ENCODE results near the gene COL6A2.
A peak's percentile ranks its signal among the peaks of the same experiment; 100 is the strongest.
"Not testable (repeated sequence)": the region's sequence is repeated elsewhere in the genome, so short reads cannot be mapped to it uniquely, and the experiment has no call there.

The COL6A2 gene

DNA sequence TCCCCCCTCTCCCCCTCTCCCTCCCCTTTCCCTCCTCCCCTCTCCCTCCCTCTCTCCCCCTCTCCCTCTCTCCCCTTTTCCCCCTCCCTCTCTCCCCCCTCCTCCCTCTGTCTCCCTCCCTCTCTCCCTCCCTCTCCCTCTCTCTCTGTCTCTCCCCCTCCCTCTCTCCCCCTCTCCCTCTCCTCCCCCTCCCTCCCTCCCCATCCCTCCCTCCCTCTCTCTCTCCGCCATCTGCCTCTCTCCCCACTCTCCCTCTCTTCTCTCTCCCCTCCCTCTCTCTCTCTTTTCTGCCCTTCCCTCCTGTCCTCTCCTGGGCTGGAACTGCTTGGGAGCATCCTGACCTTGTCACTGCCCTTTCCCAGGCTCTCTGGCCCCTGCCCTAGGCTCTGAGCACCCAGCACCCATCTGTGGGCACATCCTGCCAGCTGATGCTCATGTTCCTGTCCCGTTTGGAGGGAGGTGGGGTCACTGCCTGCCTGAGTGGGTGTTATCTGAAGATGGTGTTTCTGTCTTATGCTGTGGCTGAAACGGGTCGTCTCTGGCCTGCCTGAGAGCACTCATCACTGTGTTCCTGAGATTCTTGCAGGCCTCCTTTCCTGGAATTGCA lies 46.7 kb downstream of the COL6A2 start:
- no peak for DNase-seq

GRCh38 chr21:46145159-46145839 lies 47.4 kb downstream of the COL6A2 start:
- no peak for DNase-seq

DNA sequence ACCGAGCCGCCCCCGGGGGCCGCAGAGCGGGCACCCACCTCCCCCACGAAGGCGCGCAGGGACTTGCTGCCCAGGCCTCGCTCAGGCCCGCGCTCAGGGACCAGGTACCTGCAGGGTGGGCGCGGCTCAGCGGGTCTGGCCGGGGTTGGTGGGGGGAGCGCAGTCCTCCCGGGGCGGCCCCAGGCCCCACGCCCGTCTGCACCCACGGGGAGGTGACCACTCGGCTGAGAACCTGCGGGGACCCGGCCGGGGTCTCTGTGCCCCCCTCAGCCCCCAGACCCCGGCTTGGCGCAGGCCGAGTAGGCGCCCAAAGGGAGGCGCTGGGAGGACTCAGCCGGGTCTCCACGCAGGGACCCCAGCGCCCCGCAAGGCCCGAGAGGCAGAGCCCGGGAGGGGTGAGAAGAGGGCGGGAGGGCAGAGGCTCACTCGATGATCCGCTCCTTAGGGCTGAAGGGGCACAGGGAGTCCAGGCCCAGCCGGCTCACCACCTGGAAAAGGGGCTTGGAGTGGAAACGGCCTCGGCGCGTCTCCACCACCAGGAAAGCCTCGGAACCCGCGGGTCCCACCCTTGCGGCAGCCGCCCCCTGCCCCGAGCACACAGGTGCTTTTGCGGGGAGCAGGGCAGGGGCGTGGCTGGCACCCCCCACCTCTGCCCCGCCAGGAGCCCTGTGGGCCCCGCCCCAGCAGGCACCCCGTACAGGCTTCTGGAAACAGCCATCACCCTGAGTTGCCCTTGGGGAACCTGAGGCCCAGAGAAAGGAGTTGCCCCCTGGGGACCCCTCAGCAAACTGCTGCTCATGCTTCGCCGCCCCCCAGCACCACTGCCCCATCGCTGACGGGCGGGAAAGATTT lies 48.2 kb downstream of the COL6A2 start:
- DNase-seq: no peak

DNA sequence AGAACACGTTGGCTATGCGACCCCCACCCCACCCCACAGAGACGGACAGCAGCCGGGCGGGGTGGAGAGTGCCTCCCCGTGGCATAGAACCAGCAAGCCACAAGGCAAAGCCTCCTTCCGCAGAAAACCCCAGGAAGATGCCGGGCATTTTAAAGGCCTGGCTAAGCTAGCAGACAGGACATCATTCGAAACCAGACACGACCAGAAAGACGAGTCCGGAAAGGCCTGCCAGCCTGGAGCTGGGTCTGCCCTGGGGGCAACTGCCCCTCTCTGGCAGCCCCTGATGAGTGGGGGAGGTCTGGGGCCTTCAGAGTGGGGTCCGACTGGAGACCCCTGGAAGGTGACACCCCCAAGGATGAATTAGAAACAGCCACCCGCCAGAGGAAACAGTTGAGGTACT lies 48.9 kb downstream of the COL6A2 start:
- DNase-seq: no peak

DNA sequence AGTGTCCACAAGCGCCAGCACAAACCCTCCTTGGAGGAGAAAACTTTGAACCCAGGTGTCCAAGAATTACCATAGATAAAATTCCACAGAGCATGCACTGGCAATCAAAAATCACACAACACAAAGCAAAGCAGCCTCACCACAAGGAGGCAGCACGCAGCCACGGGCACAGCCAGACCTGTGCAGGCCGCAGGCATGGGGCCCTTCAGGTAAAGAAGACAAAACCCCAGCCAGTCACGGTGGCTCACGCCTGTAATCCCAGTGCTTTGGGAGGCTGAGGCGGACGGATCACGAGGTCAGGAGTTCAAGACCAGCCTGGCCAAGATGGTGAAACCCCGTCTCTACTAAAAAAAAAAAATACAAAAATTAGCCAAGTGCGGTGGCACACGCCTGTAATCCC lies 49.5 kb downstream of the COL6A2 start:
- not testable (repeated sequence) for DNase-seq

- DNase-seq: no peak
Measured at GRCh38 chr21:46148106-46148505, 50.2 kb downstream of the COL6A2 start.

GRCh38 chr21:46149205-46149901 lies 51.4 kb downstream of the COL6A2 start:
- DNase-seq: no peak

DNA sequence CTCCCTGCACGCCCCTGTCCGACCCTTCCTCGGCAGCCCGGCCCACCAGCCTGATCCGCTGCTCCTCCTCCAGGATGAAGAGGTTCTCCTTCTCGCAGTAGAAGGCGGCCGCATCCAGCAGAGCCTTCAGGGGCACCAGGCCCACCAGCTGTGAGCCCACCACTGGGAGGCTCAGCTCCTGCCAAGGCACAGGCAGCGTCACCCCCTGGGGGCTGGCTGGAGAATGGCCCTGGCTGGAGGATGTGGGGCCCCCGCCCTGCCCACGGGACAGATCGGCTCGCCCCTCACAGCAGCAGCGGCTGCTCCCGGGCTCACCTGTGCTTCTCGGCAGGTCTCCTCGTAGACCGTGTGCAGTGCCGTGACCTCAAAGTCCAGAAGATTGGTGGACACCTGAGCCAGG lies 52.2 kb downstream of the COL6A2 start:
- DNase-seq: no peak

GRCh38 chr21:46150491-46151121 lies 52.7 kb downstream of the COL6A2 start:
- DNase-seq: no peak

- no peak for DNase-seq
Measured at GRCh38 chr21:46151261-46151988, 53.5 kb downstream of the COL6A2 start.

DNA sequence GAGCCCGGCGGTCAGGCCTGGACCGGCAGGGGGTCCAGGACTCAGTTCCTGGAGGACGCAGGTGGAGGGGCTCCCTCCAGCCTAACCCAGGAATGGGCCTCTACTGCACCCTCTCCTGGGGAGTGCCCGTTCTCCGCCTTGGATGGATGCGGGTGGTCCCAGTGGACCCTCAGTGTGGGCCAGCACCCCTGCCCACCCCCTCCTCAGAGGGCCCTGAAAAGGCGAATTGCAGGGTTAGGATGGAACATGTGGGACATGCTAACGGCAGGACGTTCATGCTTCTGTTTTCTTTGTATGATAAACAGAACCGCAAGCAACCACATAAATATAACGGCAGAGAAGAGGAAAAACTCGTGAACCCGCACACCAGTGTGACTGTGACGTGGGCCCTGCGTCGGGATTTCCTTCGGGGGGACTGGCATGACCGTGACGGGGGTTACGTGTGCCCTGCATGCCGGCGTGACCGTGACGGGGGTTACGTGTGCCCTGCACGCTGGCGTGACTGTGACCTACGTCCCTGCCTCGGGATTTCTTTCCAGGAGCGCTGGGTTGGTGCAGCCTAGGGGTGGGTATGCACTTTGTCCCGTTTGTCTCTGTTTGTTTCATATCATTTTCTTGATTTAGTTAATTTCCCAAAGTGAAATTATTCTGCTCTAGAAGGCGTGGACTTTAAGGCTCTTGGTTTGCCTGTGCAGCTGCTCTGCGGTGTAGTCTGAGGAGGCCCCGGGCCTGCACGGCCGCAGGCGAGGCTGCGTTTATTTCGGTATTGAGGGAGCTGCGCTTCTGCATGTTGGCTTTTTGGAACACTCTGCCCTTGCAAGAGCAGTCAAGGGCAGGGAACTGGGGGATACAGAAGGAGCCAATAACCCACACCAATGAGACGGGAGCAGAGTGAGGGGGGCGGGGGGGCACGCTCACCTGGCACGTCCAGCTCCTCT lies 54.3 kb downstream of the COL6A2 start:
- no peak for DNase-seq

DNA sequence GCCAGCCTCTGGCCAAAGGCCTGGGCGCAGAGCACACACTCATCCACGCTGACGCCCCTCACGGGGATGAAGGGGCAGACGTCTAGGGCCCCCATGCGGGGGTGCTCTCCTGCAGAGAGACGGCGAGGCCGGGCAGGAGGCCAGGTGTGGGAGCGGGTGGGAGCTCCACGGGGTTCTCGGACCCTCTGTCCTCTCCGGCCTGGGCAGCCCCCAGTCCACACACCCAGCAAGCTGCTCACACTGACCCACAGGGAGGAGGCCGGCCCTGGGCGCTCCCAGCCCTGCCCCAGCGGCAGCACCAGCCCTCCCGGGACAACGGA lies 55.0 kb downstream of the COL6A2 start:
- no peak for DNase-seq

GRCh38 chr21:46153247-46154154 lies 55.6 kb downstream of the COL6A2 start:
- peak; percentile 22 for DNase-seq

GRCh38 chr21:46154155-46154954 lies 56.4 kb downstream of the COL6A2 start:
- DNase-seq: no peak

- DNase-seq: no peak
Measured at GRCh38 chr21:46154955-46155513, 57.1 kb downstream of the COL6A2 start.

- DNase-seq: no peak
Measured at GRCh38 chr21:46155514-46156377, 57.8 kb downstream of the COL6A2 start, which contains the start of gene FTCD. TSS of gene FTCD (minus strand) at chr21:46155579. CDS start at chr21:46155523, 56 bp downstream.

- no peak for DNase-seq
Measured at GRCh38 chr21:46156378-46156645, 58.4 kb downstream of the COL6A2 start.

GRCh38 chr21:46156678-46157077 lies 58.8 kb downstream of the COL6A2 start:
- DNase-seq: no peak
